Measurements from ENCODE around the gene FHIT. TPM values are rescaled to one million over a fixed set of nuclear protein-coding genes. Genes with fewer than 3 reads are reported as not detected.

Gene FHIT
- total and polyA plus RNA-seq, 2 of the 4 experiments (the other 2 are of a cell fraction) = 0.07 TPM; not detected in 1

- WGBS, 2 experiments (ENCODE audit: extremely low coverage in 2 of 2, insufficient read length in 1 of 2) = 0% methylated on average over 1 of the region's 4 CpGs; no CpG with 5 or more reads in 1 of the 2 experiments
- no peak overlapping the region for H2BK120ac ChIP-seq (ENCODE audit: low read depth, low read length)
- H3K4me2 ChIP-seq (ENCODE audit: low read depth, low read length) = no peak overlapping the region
- H4K5ac ChIP-seq (ENCODE audit: low read depth, low read length) = no peak overlapping the region
- BruUV-seq (replicated peaks) = no TSS peak
- no peaks in the 10 kb centered on the region for H4K20me1 ChIP-seq (ENCODE audit: insufficient read depth, low read length)
- intact Hi-C loops (cut with micrococcal nuclease) = no loop called here
- H4K8ac ChIP-seq (ENCODE audit: low read depth in 2 of 2, low read length in 2 of 2) = no peak overlapping the region
- no peaks in the 10 kb centered on the region for H3K9me3 ChIP-seq (ENCODE audit: control insufficient read depth, insufficient read depth, low read length)
- H3K27me3 ChIP-seq (ENCODE audit: control insufficient read depth, insufficient read depth, low read length) = no peaks in the 10 kb centered on the region
- no peak overlapping the region for H2BK5ac ChIP-seq (ENCODE audit: low read depth, low read length, poor library complexity, severe bottlenecking)
- no peak overlapping the region for H2AK9ac ChIP-seq (replicated peaks; ENCODE audit: low read depth, low read length, poor library complexity)
- H3K36me3 ChIP-seq (ENCODE audit: control insufficient read depth, insufficient read depth, low read length) = no peaks in the 10 kb centered on the region
- ChIA-PET CTCF (no interaction called here), POLR2A (ENCODE audit: unreplicated experiment) (no interaction called here)
- no peaks in the 10 kb centered on the region for H3K79me1 ChIP-seq (ENCODE audit: low read depth in 1 of 2, low read length in 2 of 2)
- TF ChIP-seq MAFK (IDR thresholded peaks at IDR 0.05; ENCODE audit: low read depth, low read length) = no peak
- no peak for TF ChIP-seq USF2 (IDR thresholded peaks at IDR 0.05; ENCODE audit: low read depth, low read length)
- no peak for TF ChIP-seq RAD21 (IDR thresholded peaks at IDR 0.05; ENCODE audit: low read length)
- no peak for TF ChIP-seq MAZ (IDR thresholded peaks at IDR 0.05; ENCODE audit: borderline replicate concordance, low read depth, low read length)
- TF ChIP-seq ELK1 (IDR thresholded peaks at IDR 0.05; ENCODE audit: borderline replicate concordance, low read depth, low read length) = no peak
- TF ChIP-seq POLR2A (IDR thresholded peaks at IDR 0.05; ENCODE audit: low read depth, low read length) = no peak
- no peak for TF ChIP-seq RFX5 (IDR thresholded peaks at IDR 0.05; ENCODE audit: low read depth, low read length)
- TF ChIP-seq SMC3 (IDR thresholded peaks at IDR 0.05; ENCODE audit: low read depth, low read length) = no peak
- TF ChIP-seq NFE2L2 (IDR thresholded peaks at IDR 0.05; ENCODE audit: low read depth, low read length) = no peak
- no peak for TF ChIP-seq CEBPB (IDR thresholded peaks at IDR 0.05; ENCODE audit: low read depth, low read length)
- no peak for TF ChIP-seq RCOR1 (IDR thresholded peaks at IDR 0.05; ENCODE audit: insufficient replicate concordance, low read length)
- H2AK5ac ChIP-seq (ENCODE audit: low read depth, low read length) = no peak overlapping the region
- in situ Hi-C loops (cut with MboI; ENCODE audit: low sequenced_read_pairs) = no loop called here
- H3K18ac ChIP-seq (ENCODE audit: low read depth, low read length) = no peak overlapping the region
- H4K91ac ChIP-seq (ENCODE audit: insufficient read depth, low read depth, low read length) = no peak overlapping the region
- no peak overlapping the region for H3K4me3 ChIP-seq (ENCODE audit: insufficient read depth, low read depth, low read length)
- no peak overlapping the region for H2BK15ac ChIP-seq (ENCODE audit: low read depth, low read length)
- H2BK20ac ChIP-seq (ENCODE audit: low read depth, low read length) = no peak overlapping the region
- no peak overlapping the region for H3K9ac ChIP-seq (ENCODE audit: low read depth, low read length)
- no peaks in the 10 kb centered on the region for H3K4me1 ChIP-seq (ENCODE audit: control insufficient read depth, insufficient read depth, low read length)
- dilution Hi-C loops (cut with HindIII; ENCODE audit: low sequenced_read_pairs, unreplicated experiment) = no loop called here
- no peak overlapping the region for H3K27ac ChIP-seq (ENCODE audit: insufficient read depth, low read length)
- no peak for ATAC-seq (ENCODE audit: low read depth)
- H3K56ac ChIP-seq (ENCODE audit: extremely low read depth, insufficient read depth, low read length) = no peak overlapping the region
- no peak overlapping the region for H3K23ac ChIP-seq (ENCODE audit: low read depth, low read length)
- no peaks in the 10 kb centered on the region for H3K9me1 ChIP-seq (ENCODE audit: insufficient read depth, low read length)
- DNase-seq = no peak
- no peak overlapping the region for H3K14ac ChIP-seq (replicated peaks; ENCODE audit: low read depth, low read length)
- no peak overlapping the region for H3K4ac ChIP-seq (ENCODE audit: low read depth, low read length)
- no peak overlapping the region for H2AFZ ChIP-seq (replicated peaks; ENCODE audit: low read length, poor library complexity)
Observed at GRCh38 chr3:59937201-59937600, 1314.1 kb downstream of the FHIT start.
